ENCODE measurements around the gene PLA2G6.

The PLA2G6 gene

GRCh38 chr22:38213319-38213989 is 31.8 kb upstream of the PLA2G6 start:
- H3K27ac ChIP-seq: peak overlapping the region; percentile 24 to 50
- no peak for DNase-seq (ENCODE audit: low spot score)
- TF ChIP-seq CTCF (IDR thresholded peaks at IDR 0.05): no peak
- no peak overlapping the region for H3K4me3 ChIP-seq

GRCh38 chr22:38212442-38212841 is 30.8 kb upstream of the PLA2G6 start:
- Histone ChIP-seq H3K27ac (no peak overlapping the region), H3K4me3 (no peak overlapping the region)
- DNase-seq (ENCODE audit: low spot score): no peak
- no peak for TF ChIP-seq CTCF (IDR thresholded peaks at IDR 0.05)

GRCh38 chr22:38211556-38211955 is 29.9 kb upstream of the PLA2G6 start:
- TF ChIP-seq CTCF (IDR thresholded peaks at IDR 0.05): no peak
- no peak for DNase-seq (ENCODE audit: low spot score)
- Histone ChIP-seq H3K4me3 (no peak overlapping the region), H3K27ac (no peak overlapping the region)

GRCh38 chr22:38208551-38208968 is 26.9 kb upstream of the PLA2G6 start:
- Histone ChIP-seq H3K27ac (no peak overlapping the region), H3K4me3 (no peak overlapping the region)
- no peak for DNase-seq (ENCODE audit: low spot score)
- TF ChIP-seq CTCF (IDR thresholded peaks at IDR 0.05): no peak

- no peak for TF ChIP-seq CTCF (IDR thresholded peaks at IDR 0.05)
- H3K4me3 ChIP-seq: no peak overlapping the region
- no peak overlapping the region for H3K27ac ChIP-seq
- no peak for DNase-seq (ENCODE audit: low spot score)
These were observed 26.3 kb upstream of the PLA2G6 start for GRCh38 chr22:38207898-38208432.

GRCh38 chr22:38205261-38206128 is 23.9 kb upstream of the PLA2G6 start:
- TF ChIP-seq CTCF (IDR thresholded peaks at IDR 0.05): no peak
- peak overlapping the region; percentile 39 for H3K4me3 ChIP-seq
- peak; percentile 97 for DNase-seq (ENCODE audit: low spot score)
- peak overlapping the region; percentile 99 for H3K27ac ChIP-seq
